ENCODE measurements around the gene ROR1. TPM values are rescaled to one million over a fixed set of nuclear protein-coding genes. Genes with fewer than 3 reads are reported as not detected.

Gene ROR1
- total and polyA plus RNA-seq, 2 of the 13 experiments (the other 11 are each of a cell fraction or from before 2014, with no cell fraction given), result 0.58 to 2.3 TPM

DNA sequence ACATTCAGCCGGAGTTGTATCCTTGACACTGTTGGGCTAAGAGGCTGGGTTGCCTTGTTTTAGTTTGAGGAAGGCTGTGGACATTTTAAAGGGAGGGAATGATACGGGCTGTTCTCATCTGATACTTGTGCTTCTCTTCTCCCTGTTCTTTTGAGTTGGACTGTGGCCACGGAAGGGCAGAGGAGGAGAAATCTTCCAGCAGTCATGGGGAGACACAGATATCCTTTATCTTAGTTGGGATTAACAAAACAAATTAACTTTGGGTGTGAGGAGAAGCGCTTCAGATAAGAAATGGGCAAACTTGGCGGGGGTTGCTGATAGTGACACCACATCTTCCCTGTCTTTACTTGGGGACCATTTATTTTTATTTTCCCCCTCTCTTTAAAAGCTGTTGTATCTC is 138.8 kb downstream of the ROR1 start:
- no peak for ATAC-seq
- no peak overlapping the region for H3K4me2 ChIP-seq (ENCODE audit: low read depth, low read length)
- H3K27ac ChIP-seq (ENCODE audit: extremely low read length, insufficient read depth, low read length), result no peak overlapping the region
- CTCF ChIA-PET (ENCODE audit: low intra/inter-chr PET ratio, low total read pairs), result no interaction called here
- H3K36me3 ChIP-seq (replicated peaks in 1 of 2; ENCODE audit: control insufficient read depth in 1 of 2, insufficient read depth in 2 of 2, low read length in 2 of 2), result no peaks in the 10 kb centered on the region
- no peak overlapping the region for H3K4me3 ChIP-seq (replicated peaks in 1 of 3; ENCODE audit: insufficient read depth in 1 of 3, low read depth in 2 of 3, low read length in 3 of 3)
- in situ Hi-C loops (cut with HindIII; ENCODE audit: extremely low pct_ligation_motif_present, low pct_unique_long_range_greater_than_20kb), result loop anchor here (25.0 kb wide), 2 partner anchors 225 to 300 kb away; no protein-coding TSS in a partner anchor
- no peak overlapping the region for H2AFZ ChIP-seq (ENCODE audit: low read length)
- POLR2A ChIA-PET, result no interaction called here
- WGBS (ENCODE audit: low lambda C conversion rate), result 35% methylated on average over 5 of the region's 5 CpGs
- no peak for DNase-seq (ENCODE audit: low spot score)
- no peaks in the 10 kb centered on the region for H3K9me3 ChIP-seq (ENCODE audit: low read length)
- no peak for FAIRE-seq
- H3K4me1 ChIP-seq (ENCODE audit: insufficient read depth, low read length), result peaks cover 13% of the 10 kb centered on the region
- intact Hi-C loops (cut with micrococcal nuclease; ENCODE audit: unreplicated experiment), result loop anchor here (10.0 kb wide), 1 partner anchor 332 kb away; no protein-coding TSS in a partner anchor
- no peak for TF ChIP-seq PRPF4 (IDR thresholded peaks at IDR 0.05; ENCODE audit: low read depth, low read length, poor library complexity, severe bottlenecking)
- TF ChIP-seq ZBTB3 (CRISPR knock-in tag; IDR thresholded peaks at IDR 0.05; ENCODE audit: borderline replicate concordance, low read depth), result no peak
- no peak for TF ChIP-seq ZNF569 (CRISPR knock-in tag; IDR thresholded peaks at IDR 0.05; ENCODE audit: borderline replicate concordance)
- no peak for TF ChIP-seq MATR3 (CRISPR knock-in tag; IDR thresholded peaks at IDR 0.05)
- TF ChIP-seq KDM2A (CRISPR knock-in tag; IDR thresholded peaks at IDR 0.05; ENCODE audit: borderline replicate concordance, low read depth), result no peak
- TF ChIP-seq ZNF691 (CRISPR knock-in tag; IDR thresholded peaks at IDR 0.05; ENCODE audit: borderline replicate concordance, low read depth), result no peak
- TF ChIP-seq, protein P1, sequence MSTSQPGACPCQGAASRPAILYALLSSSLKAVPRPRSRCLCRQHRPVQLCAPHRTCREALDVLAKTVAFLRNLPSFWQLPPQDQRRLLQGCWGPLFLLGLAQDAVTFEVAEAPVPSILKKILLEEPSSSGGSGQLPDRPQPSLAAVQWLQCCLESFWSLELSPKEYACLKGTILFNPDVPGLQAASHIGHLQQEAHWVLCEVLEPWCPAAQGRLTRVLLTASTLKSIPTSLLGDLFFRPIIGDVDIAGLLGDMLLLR (CRISPR knock-in tag; IDR thresholded peaks at IDR 0.05), result no peak
- H3K79me2 ChIP-seq (ENCODE audit: insufficient read depth, low read length), result no peaks in the 10 kb centered on the region
- H3K27me3 ChIP-seq (ENCODE audit: control insufficient read depth in 1 of 2, insufficient read depth in 2 of 2, low read length in 2 of 2), result no peaks in the 10 kb centered on the region
- no peak overlapping the region for H3K9ac ChIP-seq (ENCODE audit: insufficient read depth, low read depth, low read length)
- BruUV-seq (replicated peaks), result no TSS peak
- no peaks in the 10 kb centered on the region for H4K20me1 ChIP-seq (ENCODE audit: insufficient read depth, low read length)

Data from HepG2 (cell line).